Loucy (cell line): Measurements from ENCODE around the gene PCDHB3.
"Not testable (repeated sequence)": the region's sequence is repeated elsewhere in the genome, so short reads cannot be mapped to it uniquely, and the experiment has no call there.

ENCODE experiments used
- H2AFZ ChIP-seq: fragments of 200-600 bp; sonication (generic); 2 replicates; pipeline ENCODE4 v1.6.0; 2016; ENCODE audit warnings: antibody characterized with exemption, mild to moderate bottlenecking, low read length, moderate library complexity
- H3F3A ChIP-seq: fragments of 200-600 bp; 2 replicates; pipeline ENCODE4 v1.6.0; 2016; ENCODE audit warnings: antibody characterized with exemption, low read depth, mild to moderate bottlenecking
- H3K27me3 ChIP-seq: fragments of 200-600 bp; sonication (generic); 2 replicates; pipeline ENCODE4 v1.6.1; 2014; ENCODE audit warnings: low read length, mild to moderate bottlenecking; ENCODE audit not compliant: insufficient read depth, poor library complexity, severe bottlenecking
- H3K36me3 ChIP-seq: fragments of 200-600 bp; sonication (generic); 2 replicates; pipeline ENCODE4 v1.6.1; 2016; ENCODE audit warnings: low read length; ENCODE audit not compliant: insufficient read depth
- H3K4me1 ChIP-seq: fragments of 200-600 bp; sonication (generic); 2 replicates; pipeline ENCODE4 v1.5.1; 2014; ENCODE audit warnings: low read length, mild to moderate bottlenecking; ENCODE audit not compliant: insufficient read depth, poor library complexity, severe bottlenecking
- H3K4me2 ChIP-seq: fragments of 200-600 bp; sonication (generic); 2 replicates; pipeline ENCODE4 v1.6.0; 2014; ENCODE audit warnings: antibody characterized with exemption, low read length, low read depth, mild to moderate bottlenecking; ENCODE audit not compliant: poor library complexity, severe bottlenecking
- H3K4me3 ChIP-seq: fragments of 200-600 bp; sonication (generic); 2 replicates; pipeline ENCODE4 v1.5.1; 2014; ENCODE audit warnings: low read length, mild to moderate bottlenecking, mixed read lengths; ENCODE audit not compliant: poor library complexity, severe bottlenecking
- H3K79me2 ChIP-seq: fragments of 200-600 bp; sonication (generic); 2 replicates; pipeline ENCODE4 v1.6.1; 2014; ENCODE audit warnings: low read length; ENCODE audit not compliant: insufficient read depth
- H3K9ac ChIP-seq: fragments of 200-600 bp; sonication (generic); 2 replicates; pipeline ENCODE4 v1.6.0; 2014; ENCODE audit warnings: mild to moderate bottlenecking, low read depth, low read length, moderate library complexity; ENCODE audit not compliant: poor library complexity, severe bottlenecking
- H3K9me2 ChIP-seq: fragments of 200-600 bp; sonication (generic); replicated peaks from 2 replicates; pipeline ENCODE4 v1.6.1; 2016; ENCODE audit warnings: low read depth, low read length, mixed read lengths
- H3K9me3 ChIP-seq: fragments of 200-600 bp; sonication (generic); 2 replicates; pipeline ENCODE4 v1.6.1; 2014; ENCODE audit warnings: mild to moderate bottlenecking, antibody characterized with exemption, low read length, low read depth; ENCODE audit not compliant: insufficient read depth
- H4K20me1 ChIP-seq: fragments of 200-600 bp; sonication (generic); 2 replicates; pipeline ENCODE4 v1.6.0; 2014; ENCODE audit warnings: antibody characterized with exemption, low read length, mild to moderate bottlenecking; ENCODE audit not compliant: insufficient read depth, poor library complexity, severe bottlenecking
- EZH2phosphoT487 ChIP-seq: fragments of 200-600 bp; IDR thresholded peaks from 2 replicates; pipeline ENCODE4 v1.6.1; 2018; ENCODE audit warnings: antibody characterized with exemption, mild to moderate bottlenecking, moderate library complexity, borderline replicate concordance
- TF ChIP-seq, protein P1 (sequence below): fragments of 200-600 bp; sonication (generic); conservative IDR thresholded peaks from 2 replicates; pipeline ENCODE4 v1.5.1; 2014; ENCODE audit warnings: mild to moderate bottlenecking, antibody characterized with exemption, low read length

PCDHB3 gene

DNA sequence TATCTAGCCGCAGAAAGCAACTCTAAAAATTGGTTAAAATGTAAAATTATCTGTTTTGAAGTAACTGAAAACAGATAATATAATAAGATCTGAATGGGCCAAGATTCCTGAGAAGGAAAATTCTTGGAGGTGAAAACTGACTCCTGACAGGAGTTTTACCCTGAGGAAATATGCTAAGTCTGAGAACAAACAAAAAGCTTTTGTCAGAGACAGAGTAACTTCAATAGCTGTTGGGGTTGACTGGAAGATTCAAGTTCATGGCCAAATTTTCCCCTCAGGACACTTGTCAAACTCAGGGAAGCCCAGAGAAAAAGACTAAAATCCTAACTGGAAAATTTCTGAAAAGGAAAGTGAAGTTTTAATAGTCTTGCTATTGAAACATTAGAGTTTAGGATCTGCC is 27.0 kb downstream of the PCDHB3 start:
- no peak for TF ChIP-seq EZH2phosphoT487
- TF ChIP-seq, protein P1, sequence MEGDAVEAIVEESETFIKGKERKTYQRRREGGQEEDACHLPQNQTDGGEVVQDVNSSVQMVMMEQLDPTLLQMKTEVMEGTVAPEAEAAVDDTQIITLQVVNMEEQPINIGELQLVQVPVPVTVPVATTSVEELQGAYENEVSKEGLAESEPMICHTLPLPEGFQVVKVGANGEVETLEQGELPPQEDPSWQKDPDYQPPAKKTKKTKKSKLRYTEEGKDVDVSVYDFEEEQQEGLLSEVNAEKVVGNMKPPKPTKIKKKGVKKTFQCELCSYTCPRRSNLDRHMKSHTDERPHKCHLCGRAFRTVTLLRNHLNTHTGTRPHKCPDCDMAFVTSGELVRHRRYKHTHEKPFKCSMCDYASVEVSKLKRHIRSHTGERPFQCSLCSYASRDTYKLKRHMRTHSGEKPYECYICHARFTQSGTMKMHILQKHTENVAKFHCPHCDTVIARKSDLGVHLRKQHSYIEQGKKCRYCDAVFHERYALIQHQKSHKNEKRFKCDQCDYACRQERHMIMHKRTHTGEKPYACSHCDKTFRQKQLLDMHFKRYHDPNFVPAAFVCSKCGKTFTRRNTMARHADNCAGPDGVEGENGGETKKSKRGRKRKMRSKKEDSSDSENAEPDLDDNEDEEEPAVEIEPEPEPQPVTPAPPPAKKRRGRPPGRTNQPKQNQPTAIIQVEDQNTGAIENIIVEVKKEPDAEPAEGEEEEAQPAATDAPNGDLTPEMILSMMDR = no peak
- Histone ChIP-seq H3K4me3 (no peak overlapping the region), H3K79me2 (no peaks in the 10 kb centered on the region), H2AFZ (no peak overlapping the region), H3K27me3 (no peaks in the 10 kb centered on the region), H3K9ac (no peak overlapping the region), H3K4me2 (no peak overlapping the region), H3K9me3 (no peaks in the 10 kb centered on the region), H3K9me2 (no peaks in the 10 kb centered on the region), H4K20me1 (no peaks in the 10 kb centered on the region), H3K36me3 (no peaks in the 10 kb centered on the region), H3F3A (no peaks in the 10 kb centered on the region), H3K4me1 (no peaks in the 10 kb centered on the region)

DNA sequence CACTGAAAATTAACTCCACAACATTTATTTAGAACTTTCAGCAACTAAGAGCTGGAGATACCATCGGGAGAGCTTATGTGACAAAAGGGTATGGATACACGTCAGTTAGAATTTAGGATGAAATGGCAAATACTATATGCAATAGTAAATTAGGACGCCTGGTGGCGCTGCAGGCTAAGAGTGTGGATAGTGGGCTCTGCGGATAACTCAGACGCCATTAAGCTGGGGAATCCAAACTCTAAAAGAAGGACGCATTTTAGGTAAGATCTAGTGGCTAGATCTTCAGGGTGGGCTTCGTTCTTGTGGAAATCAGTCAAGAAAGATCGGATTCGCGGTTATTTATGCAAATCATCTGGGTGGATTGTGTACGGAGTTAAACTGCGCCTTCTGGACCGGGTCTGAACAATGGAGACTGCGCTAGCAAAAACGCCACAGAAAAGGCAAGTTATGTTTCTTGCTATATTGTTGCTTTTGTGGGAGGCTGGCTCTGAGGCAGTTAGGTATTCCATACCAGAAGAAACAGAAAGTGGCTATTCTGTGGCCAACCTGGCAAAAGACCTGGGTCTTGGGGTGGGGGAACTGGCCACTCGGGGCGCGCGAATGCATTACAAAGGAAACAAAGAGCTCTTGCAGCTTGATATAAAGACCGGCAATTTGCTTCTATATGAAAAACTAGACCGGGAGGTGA is 34.9 kb downstream of the PCDHB3 start, which contains the start of gene PCDHB5:
Gene PCDHB5 (plus strand): TSS at position 177 of the 688 bp plus-strand sequence. CDS start 229 bp downstream, at position 406.
- Histone ChIP-seq H3K27me3 (no peaks in the 10 kb centered on the region), H3K36me3 (no peaks in the 10 kb centered on the region), H3K79me2 (no peaks in the 10 kb centered on the region), H3K9me2 (no peaks in the 10 kb centered on the region), H3K9me3 (no peaks in the 10 kb centered on the region; the same call in 1 of the 2 replicates), H3K9ac (no peak within 1 kb of the TSS), H3K4me3 (no peak within 1 kb of the TSS), H3K4me2 (no peak within 1 kb of the TSS), H3F3A (no peaks in the 10 kb centered on the region), H3K4me1 (no peaks in the 10 kb centered on the region), H4K20me1 (no peaks in the 10 kb centered on the region), H2AFZ (no peak within 1 kb of the TSS)
- TF ChIP-seq EZH2phosphoT487 = no peak
- TF ChIP-seq, protein P1 = no peak

DNA sequence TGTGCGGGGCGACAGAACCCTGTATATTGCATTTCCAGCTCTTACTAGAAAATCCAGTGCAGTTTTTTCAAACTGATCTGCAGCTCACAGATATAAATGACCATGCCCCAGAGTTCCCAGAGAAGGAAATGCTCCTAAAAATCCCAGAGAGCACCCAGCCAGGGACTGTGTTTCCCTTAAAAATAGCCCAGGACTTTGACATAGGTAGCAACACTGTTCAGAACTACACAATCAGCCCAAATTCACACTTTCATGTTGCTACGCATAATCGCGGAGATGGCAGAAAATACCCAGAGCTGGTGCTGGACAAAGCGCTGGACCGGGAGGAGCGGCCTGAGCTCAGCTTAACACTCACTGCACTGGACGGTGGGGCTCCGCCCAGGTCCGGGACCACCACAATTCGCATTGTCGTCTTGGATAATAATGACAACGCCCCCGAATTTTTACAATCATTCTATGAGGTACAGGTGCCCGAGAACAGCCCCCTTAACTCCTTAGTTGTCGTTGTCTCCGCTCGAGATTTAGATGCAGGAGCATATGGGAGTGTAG is 35.5 kb downstream of the PCDHB3 start:
- H3K4me3 ChIP-seq = no peak overlapping the region
- H3K9ac ChIP-seq = no peak overlapping the region
- no peaks in the 10 kb centered on the region for H3K27me3 ChIP-seq
- H3K36me3 ChIP-seq = no peaks in the 10 kb centered on the region
- H3K79me2 ChIP-seq = no peaks in the 10 kb centered on the region
- H3K9me2 ChIP-seq = no peaks in the 10 kb centered on the region
- TF ChIP-seq, protein P1 = no peak
- TF ChIP-seq EZH2phosphoT487 = no peak
- no peaks in the 10 kb centered on the region for H3F3A ChIP-seq
- H2AFZ ChIP-seq = no peak overlapping the region
- no peaks in the 10 kb centered on the region; the same call in 1 of the 2 replicates for H3K9me3 ChIP-seq
- no peak overlapping the region for H3K4me2 ChIP-seq
- H4K20me1 ChIP-seq = no peaks in the 10 kb centered on the region
- H3K4me1 ChIP-seq = no peaks in the 10 kb centered on the region

DNA sequence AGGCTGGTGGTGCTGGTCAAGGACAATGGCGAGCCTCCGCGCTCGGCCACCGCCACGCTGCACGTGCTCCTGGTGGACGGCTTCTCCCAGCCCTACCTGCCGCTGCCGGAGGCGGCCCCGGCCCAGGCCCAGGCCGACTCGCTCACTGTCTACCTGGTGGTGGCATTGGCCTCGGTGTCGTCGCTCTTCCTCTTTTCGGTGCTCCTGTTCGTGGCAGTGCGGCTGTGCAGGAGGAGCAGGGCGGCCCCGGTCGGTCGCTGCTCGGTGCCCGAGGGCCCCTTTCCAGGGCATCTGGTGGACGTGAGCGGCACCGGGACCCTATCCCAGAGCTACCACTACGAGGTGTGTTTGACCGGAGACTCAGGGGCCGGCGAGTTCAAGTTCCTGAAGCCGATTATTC is 37.1 kb downstream of the PCDHB3 start:
- not testable (repeated sequence) for H3K4me1 ChIP-seq

More for the DNA sequence above, 37.1 kb downstream of the PCDHB3 start:
- not testable (repeated sequence) for H3K9me2 ChIP-seq, H3K27me3 ChIP-seq, H3K4me2 ChIP-seq, H2AFZ ChIP-seq, H4K20me1 ChIP-seq, H3K4me3 ChIP-seq, H3K9me3 ChIP-seq, H3K36me3 ChIP-seq, H3K9ac ChIP-seq, H3K79me2 ChIP-seq, H3F3A ChIP-seq
